ENCODE results near the gene AKT1S1.

Gene AKT1S1

GRCh38 chr19:49924004-49924880 is 47.1 kb upstream of the AKT1S1 start:
- CTCF ChIA-PET: no interaction called here
- peaks cover 4% of the 10 kb centered on the region for H3K4me1 ChIP-seq (ENCODE audit: control insufficient read depth, insufficient read depth, low read length)
- peak overlapping the region; percentile 3 for H3K27ac ChIP-seq (ENCODE audit: extremely low read depth, low read depth, low read length)
- POLR2A ChIA-PET: interaction anchor here (0.8 kb wide), 1 partner anchor 34 kb away, joined by 3 read pairs; no protein-coding TSS in a partner anchor
- H3K4me3 ChIP-seq (ENCODE audit: low read depth, low read length): no peak overlapping the region
- H3K36me3 ChIP-seq (ENCODE audit: control insufficient read depth in 2 of 2, insufficient read depth in 1 of 2, low read length in 2 of 2): peaks cover 46 to 77% of the 10 kb centered on the region in 2 experiments
- no peaks in the 10 kb centered on the region for H3K9me3 ChIP-seq (ENCODE audit: control insufficient read depth, insufficient read depth, low read depth, low read length)
- TF ChIP-seq ELK4 (IDR thresholded peaks at IDR 0.05; ENCODE audit: borderline replicate concordance, low read depth, low read length) (no peak), ZNF639 (tag by site-specific recombination; IDR thresholded peaks at IDR 0.05) (no peak), ZNF354C (tag by site-specific recombination; IDR thresholded peaks at IDR 0.05; ENCODE audit: borderline replicate concordance, low read depth) (no peak), ZBTB17 (tag by site-specific recombination; IDR thresholded peaks at IDR 0.05) (peak; percentile 51), ZFHX2 (tag by site-specific recombination; conservative IDR thresholded peaks at IDR 0.05) (peak; percentile 72), SP3 (tag by site-specific recombination; IDR thresholded peaks at IDR 0.05) (peak; percentile 33; the same call in 1 of the 2 replicates), ZNF501 (tag by site-specific recombination; IDR thresholded peaks at IDR 0.05) (no peak), ZNF140 (tag by site-specific recombination; IDR thresholded peaks at IDR 0.05) (no peak), KLF7 (tag by site-specific recombination; IDR thresholded peaks at IDR 0.05; ENCODE audit: borderline replicate concordance) (peak; percentile 36; the same call in 1 of the 2 replicates), ZNF114 (tag by site-specific recombination; IDR thresholded peaks at IDR 0.05) (no peak), PBX3 (CRISPR knock-in tag; IDR thresholded peaks at IDR 0.05) (no peak), ZNF629 (tag by site-specific recombination; IDR thresholded peaks at IDR 0.05) (no peak), ZNF670 (tag by site-specific recombination; IDR thresholded peaks at IDR 0.05; ENCODE audit: low read depth) (no peak), ZNF426 (tag by site-specific recombination; IDR thresholded peaks at IDR 0.05) (no peak), ZNF701 (tag by site-specific recombination; IDR thresholded peaks at IDR 0.05) (no peak), ZNF155 (tag by site-specific recombination; IDR thresholded peaks at IDR 0.05) (no peak), ZNF561 (tag by site-specific recombination; IDR thresholded peaks at IDR 0.05; ENCODE audit: borderline replicate concordance) (peak; percentile 67; the same call in 1 of the 2 replicates), ZNF146 (tag by site-specific recombination; IDR thresholded peaks at IDR 0.05) (no peak), ZNF707 (tag by site-specific recombination; IDR thresholded peaks at IDR 0.05) (no peak), ZNF747 (tag by site-specific recombination; IDR thresholded peaks at IDR 0.05) (no peak), MYNN (tag by site-specific recombination; IDR thresholded peaks at IDR 0.05; ENCODE audit: borderline replicate concordance) (no peak), ZNF626 (tag by site-specific recombination; IDR thresholded peaks at IDR 0.05) (no peak), ZNF184 (tag by site-specific recombination; IDR thresholded peaks at IDR 0.05) (no peak), ZNF133 (tag by site-specific recombination; IDR thresholded peaks at IDR 0.05) (no peak), ZNF596 (tag by site-specific recombination; IDR thresholded peaks at IDR 0.05) (no peak), IKZF3 (tag by site-specific recombination; IDR thresholded peaks at IDR 0.05) (peak; percentile 46), ZNF530 (tag by site-specific recombination; IDR thresholded peaks at IDR 0.05; ENCODE audit: low read depth) (no peak), ZNF529 (tag by site-specific recombination; IDR thresholded peaks at IDR 0.05; ENCODE audit: insufficient replicate concordance) (no peak)
- TF ChIP-seq, protein P1, sequence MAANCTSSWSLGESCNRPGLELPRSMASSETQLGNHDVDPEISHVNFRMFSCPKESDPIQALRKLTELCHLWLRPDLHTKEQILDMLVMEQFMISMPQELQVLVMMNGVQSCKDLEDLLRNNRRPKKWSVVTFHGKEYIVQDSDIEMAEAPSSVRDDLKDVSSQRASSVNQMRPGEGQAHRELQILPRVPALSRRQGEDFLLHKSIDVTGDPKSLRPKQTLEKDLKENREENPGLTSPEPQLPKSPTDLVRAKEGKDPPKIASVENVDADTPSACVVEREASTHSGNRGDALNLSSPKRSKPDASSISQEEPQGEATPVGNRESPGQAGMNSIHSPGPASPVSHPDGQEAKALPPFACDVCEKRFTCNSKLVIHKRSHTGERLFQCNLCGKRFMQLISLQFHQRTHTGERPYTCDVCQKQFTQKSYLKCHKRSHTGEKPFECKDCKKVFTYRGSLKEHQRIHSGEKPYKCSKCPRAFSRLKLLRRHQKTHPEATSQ (tag by site-specific recombination; IDR thresholded peaks at IDR 0.05): no peak
- TF ChIP-seq, protein P2, sequence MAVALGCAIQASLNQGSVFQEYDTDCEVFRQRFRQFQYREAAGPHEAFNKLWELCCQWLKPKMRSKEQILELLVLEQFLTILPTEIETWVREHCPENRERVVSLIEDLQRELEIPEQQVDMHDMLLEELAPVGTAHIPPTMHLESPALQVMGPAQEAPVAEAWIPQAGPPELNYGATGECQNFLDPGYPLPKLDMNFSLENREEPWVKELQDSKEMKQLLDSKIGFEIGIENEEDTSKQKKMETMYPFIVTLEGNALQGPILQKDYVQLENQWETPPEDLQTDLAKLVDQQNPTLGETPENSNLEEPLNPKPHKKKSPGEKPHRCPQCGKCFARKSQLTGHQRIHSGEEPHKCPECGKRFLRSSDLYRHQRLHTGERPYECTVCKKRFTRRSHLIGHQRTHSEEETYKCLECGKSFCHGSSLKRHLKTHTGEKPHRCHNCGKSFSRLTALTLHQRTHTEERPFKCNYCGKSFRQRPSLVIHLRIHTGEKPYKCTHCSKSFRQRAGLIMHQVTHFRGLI (tag by site-specific recombination; IDR thresholded peaks at IDR 0.05): no peak
